ENCODE results near the gene SPINT1. TPM values are rescaled to one million over a fixed set of nuclear protein-coding genes. Genes with fewer than 3 reads are reported as not detected.

SPINT1 gene
- total and polyA plus RNA-seq, 8 donors: 39.3 to 123 (median 51.1) TPM

- FAIRE-seq (no peak), ATAC-seq (no peak), DNase-seq (peak in 2 of 6 donors; percentile 52 to 70)
- Histone ChIP-seq H3K4me1 (peaks cover 6 to 19% (median 11%) of the 10 kb centered on the region in 3 donors), H3K36me3 (peaks cover 0 to 36% (median 12%) of the 10 kb centered on the region in 3 donors), H3K27me3 (no peaks in the 10 kb centered on the region), H3K4me3 (no peak overlapping the region), H3K9me3 (no peaks in the 10 kb centered on the region), H3K27ac (no peak overlapping the region)
- no peak for TF ChIP-seq CTCF (IDR thresholded peaks at IDR 0.05)
- 83 to 84% methylated on average over 33 of the region's 33 CpGs for whole genome bisulfite sequencing, 2 donors
- intact Hi-C loops (cut with DNase I): loop anchor here in 2 of 3 donors (5.0 to 10.0 kb wide), 3 partner anchors 112 to 422 kb away; no protein-coding TSS in a partner anchor
Measured at GRCh38 chr15:40902605-40903561, 59.0 kb downstream of the SPINT1 start.

- TF ChIP-seq CTCF (IDR thresholded peaks at IDR 0.05): no peak
- FAIRE-seq (no peak), DNase-seq (no peak), ATAC-seq (no peak)
- peaks cover 0 to 24% (median 8%) of the 10 kb centered on the region in 3 donors for H3K36me3 ChIP-seq
- no peak overlapping the region for H3K4me3 ChIP-seq
- H3K9me3 ChIP-seq: no peaks in the 10 kb centered on the region
- H3K27me3 ChIP-seq: no peaks in the 10 kb centered on the region
- no peak overlapping the region for H3K27ac ChIP-seq
- WGBS, 2 donors: 68 to 84% methylated on average over 7 of the region's 7 CpGs
- intact Hi-C loops (cut with DNase I): loop anchor here in 2 of 3 donors (5.0 to 10.0 kb wide), 4 partner anchors 110 to 420 kb away; no protein-coding TSS in a partner anchor
- peaks cover 6 to 19% (median 11%) of the 10 kb centered on the region in 3 donors for H3K4me1 ChIP-seq
Measured at GRCh38 chr15:40904552-40905201, 60.8 kb downstream of the SPINT1 start.

GRCh38 chr15:40906091-40906990 lies 62.5 kb downstream of the SPINT1 start:
- DNase-seq (peak; percentile 92 to 97 (median 94)), FAIRE-seq (no peak), ATAC-seq (peak; percentile 87 to 90 (median 88))
- WGBS, 2 donors: 2 to 3% methylated on average over 19 to 36 of the region's 36 CpGs
- no peaks in the 10 kb centered on the region for H3K9me3 ChIP-seq
- peak overlapping the region; percentile 84 to 93 (median 90) for H3K27ac ChIP-seq
- no peaks in the 10 kb centered on the region for H3K27me3 ChIP-seq
- peak overlapping the region in 3 of 4 donors; percentile 16 to 52 (median 40) for H3K4me3 ChIP-seq
- intact Hi-C loops (cut with DNase I): loop anchor here in 2 of 3 donors (5.0 to 10.0 kb wide), 3 partner anchors 108 to 418 kb away; no protein-coding TSS in a partner anchor
- H3K36me3 ChIP-seq: peaks cover 0 to 11% (median 8%) of the 10 kb centered on the region in 3 donors
- H3K4me1 ChIP-seq: peaks cover 6 to 19% (median 11%) of the 10 kb centered on the region in 3 donors
- TF ChIP-seq CTCF (IDR thresholded peaks at IDR 0.05): peak; percentile 80 to 88 (median 86)

Measured in pancreas (tissue), 10 donors.